AG09319 (cell line): ENCODE measurements around the gene RXRB.

Source experiments
- DNase-seq: peaks from one replicate; pipeline ENCODE4 v3.0.0-alpha.2; 2010; ENCODE audit warnings: low read depth; ENCODE audit errors: extremely low read depth
- TF ChIP-seq, protein P1 (sequence below): IDR thresholded peaks from 2 replicates; pipeline ENCODE4 v1.5.1; 2011; ENCODE audit warnings: low read depth, mild to moderate bottlenecking, inconsistent platforms, low read length, moderate library complexity

RXRB gene

DNA sequence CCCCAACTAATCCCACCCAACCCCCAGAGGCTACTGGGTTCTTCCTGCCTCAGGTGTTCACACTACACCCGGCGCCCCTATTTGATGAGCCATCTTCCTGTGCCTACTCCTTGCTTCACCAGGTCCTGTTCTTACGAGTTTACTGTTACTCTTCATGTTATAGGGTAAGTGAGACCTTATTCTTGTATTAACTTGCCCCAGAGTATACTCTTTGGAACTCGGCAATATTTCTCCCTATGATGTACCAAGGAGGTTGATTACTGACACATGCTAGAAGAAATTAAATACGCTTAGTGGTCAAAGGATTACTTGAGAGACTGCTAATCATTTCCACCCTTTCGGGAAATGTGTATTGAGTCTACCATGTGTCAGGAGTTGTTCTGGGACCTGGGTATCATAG, 16.8 kb upstream of the RXRB start:
- DNase-seq = no peak
- TF ChIP-seq, protein P1, sequence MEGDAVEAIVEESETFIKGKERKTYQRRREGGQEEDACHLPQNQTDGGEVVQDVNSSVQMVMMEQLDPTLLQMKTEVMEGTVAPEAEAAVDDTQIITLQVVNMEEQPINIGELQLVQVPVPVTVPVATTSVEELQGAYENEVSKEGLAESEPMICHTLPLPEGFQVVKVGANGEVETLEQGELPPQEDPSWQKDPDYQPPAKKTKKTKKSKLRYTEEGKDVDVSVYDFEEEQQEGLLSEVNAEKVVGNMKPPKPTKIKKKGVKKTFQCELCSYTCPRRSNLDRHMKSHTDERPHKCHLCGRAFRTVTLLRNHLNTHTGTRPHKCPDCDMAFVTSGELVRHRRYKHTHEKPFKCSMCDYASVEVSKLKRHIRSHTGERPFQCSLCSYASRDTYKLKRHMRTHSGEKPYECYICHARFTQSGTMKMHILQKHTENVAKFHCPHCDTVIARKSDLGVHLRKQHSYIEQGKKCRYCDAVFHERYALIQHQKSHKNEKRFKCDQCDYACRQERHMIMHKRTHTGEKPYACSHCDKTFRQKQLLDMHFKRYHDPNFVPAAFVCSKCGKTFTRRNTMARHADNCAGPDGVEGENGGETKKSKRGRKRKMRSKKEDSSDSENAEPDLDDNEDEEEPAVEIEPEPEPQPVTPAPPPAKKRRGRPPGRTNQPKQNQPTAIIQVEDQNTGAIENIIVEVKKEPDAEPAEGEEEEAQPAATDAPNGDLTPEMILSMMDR = no peak

DNA sequence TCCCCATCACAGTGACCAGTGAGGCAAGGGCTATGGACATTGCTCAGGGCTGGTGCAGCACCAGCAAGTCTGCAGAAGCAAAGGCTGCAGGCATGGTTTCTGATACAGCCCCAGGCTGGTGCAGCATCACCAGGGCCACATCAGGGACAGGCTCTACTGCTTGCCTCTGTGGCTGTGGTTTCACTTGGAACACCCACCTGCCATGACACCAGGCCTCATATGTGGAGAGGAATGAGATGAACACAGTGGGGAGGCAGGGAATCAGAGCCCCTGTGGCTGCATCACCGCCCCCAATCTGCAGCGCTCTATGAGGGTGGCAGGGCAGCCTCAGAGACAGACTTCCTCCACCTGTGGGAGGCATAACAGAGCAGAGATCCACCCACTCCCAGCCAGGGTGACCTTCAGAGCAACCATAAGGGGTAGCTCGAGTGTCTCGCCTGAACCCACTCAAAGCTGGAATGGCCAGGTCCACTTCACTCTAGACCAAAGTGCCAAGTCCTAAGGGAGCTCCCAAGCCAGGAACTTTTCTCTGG, 15.7 kb upstream of the RXRB start:
- no peak for DNase-seq
- TF ChIP-seq, protein P1 = no peak

DNA sequence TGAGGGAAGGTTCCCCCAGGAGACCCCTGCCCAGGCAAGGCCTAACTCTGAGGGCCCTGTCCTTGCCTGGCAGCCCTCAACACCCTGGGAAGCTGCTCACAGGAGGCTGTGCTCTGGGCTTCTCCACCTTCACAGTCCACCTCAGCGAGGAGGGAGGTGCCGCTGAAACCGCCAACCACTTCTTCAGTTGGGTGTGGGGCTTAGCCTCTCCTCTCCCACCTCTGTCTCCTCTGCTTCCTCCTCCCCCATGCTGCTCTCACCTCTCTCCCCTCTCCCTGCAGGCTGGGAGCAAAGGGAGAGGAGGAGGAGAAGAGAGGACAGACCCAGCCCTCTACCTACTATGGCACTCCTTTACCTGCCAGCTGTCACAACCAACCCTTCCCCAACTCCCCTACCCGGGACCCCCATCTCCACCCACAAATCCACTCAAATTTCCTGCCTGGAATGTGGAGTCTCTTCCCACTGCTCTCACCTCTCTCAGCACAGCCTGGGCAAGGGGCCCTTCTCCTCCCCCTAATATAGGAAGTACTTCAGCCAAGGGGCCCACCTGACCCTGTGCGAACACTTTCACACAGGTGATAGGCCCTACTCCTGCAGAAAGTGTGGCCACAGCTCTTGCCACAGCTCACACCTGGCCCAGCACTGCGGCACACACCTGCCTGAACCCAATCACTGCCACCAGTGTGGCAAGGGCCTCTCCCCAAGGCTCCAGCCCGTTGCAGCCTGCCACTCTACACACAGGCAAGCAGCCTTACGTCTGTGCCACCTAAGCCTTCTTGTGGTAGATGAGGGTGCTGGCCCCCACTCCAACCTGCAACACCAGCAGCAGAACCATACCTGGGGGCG, 15.0 kb upstream of the RXRB start:
- TF ChIP-seq, protein P1 = no peak
- no peak for DNase-seq

DNA sequence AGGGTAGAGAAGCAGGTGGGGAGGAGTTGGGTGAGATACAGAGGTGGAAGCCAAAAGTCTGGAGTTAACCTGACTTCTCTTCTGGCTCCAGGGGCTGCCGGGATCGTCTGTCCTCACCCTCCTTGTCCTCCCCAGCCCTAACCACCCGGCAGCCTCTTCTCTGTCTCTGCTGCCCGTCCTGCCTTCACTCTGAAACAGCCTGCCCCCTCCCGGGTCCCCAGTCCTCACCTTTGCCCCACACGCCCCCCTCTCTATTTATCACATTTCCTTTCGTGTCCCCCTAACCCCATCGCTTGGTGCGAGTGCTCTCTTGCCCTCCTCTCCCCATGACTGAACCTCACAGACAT, 13.5 kb upstream of the RXRB start:
- TF ChIP-seq, protein P1 = no peak
- DNase-seq = no peak

DNA sequence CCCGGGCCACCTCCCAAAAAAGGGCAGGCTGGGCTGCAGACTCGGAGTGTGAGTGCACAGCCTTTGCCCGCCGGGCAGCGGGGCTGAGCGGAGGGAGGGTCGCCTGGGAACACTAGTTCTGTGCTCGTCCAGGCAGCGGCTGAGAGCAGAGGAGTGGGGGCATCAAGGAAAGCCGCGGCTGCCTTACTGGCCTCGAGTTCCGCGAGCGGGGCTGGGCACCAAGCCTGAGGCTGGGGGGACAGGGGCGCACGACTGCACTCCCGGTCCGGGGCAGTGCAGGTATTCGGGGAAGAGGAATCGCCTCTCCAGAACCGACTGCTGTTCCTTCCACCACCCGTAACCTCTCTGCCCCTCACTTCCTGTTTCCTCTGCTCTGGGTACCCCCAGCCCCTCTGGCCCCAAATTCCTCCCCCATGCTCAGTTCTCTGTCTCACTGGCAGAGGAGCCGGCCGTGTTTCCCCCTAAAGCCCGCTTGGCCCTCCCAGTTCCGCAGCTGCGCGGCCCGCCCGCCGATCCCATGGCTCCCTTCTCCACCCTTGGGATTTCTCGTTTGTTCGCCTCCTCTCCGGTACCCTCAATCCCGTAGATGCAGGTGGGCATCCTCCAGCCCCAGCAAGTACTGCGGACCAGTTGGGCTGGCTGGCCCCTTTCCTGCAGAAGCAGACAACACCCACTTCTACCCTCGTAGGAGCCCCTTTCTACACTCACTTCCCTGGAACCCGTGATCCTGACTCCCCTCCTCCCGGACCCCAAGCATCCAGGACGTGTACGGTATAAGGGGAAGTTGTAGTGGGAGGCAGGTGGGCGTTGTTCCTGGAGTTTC, 12.9 kb upstream of the RXRB start:
- DNase-seq = no peak
- TF ChIP-seq, protein P1 = no peak

DNA sequence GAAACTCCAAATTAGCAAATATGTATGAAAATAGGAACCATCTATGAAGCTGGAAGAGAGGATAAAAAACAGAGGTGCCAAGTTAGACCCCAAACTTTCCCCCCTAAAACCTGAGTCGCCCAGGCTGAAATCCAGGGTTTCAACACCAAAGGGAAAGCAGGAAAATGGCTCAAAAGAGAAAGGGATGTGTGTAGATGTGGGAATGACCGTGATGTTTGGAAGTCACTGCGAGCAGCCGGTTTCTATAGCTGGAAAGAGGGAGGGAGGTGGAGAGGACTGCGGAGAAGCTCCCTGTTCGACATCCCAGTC, 12.3 kb upstream of the RXRB start:
- no peak for DNase-seq
- TF ChIP-seq, protein P1 = no peak
